Eye (tissue), 1 donor: ENCODE results near the gene FNDC3B.

Source experiments
- DNase-seq: peaks from one replicate; pipeline ENCODE4 v3.0.0-alpha.2; 2015

The FNDC3B gene

GRCh38 chr3:172120912-172121311 is 81.5 kb downstream of the FNDC3B start:
- no peak for DNase-seq

- no peak for DNase-seq
Measured at GRCh38 chr3:172121981-172122380, 82.6 kb downstream of the FNDC3B start.

- DNase-seq, result no peak
Measured at GRCh38 chr3:172124271-172124670, 84.9 kb downstream of the FNDC3B start.

GRCh38 chr3:172125053-172125452 is 85.7 kb downstream of the FNDC3B start:
- DNase-seq, result no peak

- peak; percentile 78 for DNase-seq
Measured at GRCh38 chr3:172125963-172126457, 86.6 kb downstream of the FNDC3B start.

- DNase-seq, result peak; percentile 32
Measured at GRCh38 chr3:172126741-172127140, 87.4 kb downstream of the FNDC3B start.

- DNase-seq, result no peak
Measured at GRCh38 chr3:172127141-172127540, 87.8 kb downstream of the FNDC3B start.

GRCh38 chr3:172127929-172128580 is 88.7 kb downstream of the FNDC3B start:
- DNase-seq, result no peak

GRCh38 chr3:172128858-172129257 is 89.5 kb downstream of the FNDC3B start:
- DNase-seq, result no peak

- no peak for DNase-seq
Measured at GRCh38 chr3:172129498-172129849, 90.1 kb downstream of the FNDC3B start.

GRCh38 chr3:172129850-172130716 is 90.7 kb downstream of the FNDC3B start:
- peak; percentile 32 for DNase-seq

GRCh38 chr3:172130717-172131050 is 91.3 kb downstream of the FNDC3B start:
- no peak for DNase-seq

GRCh38 chr3:172131746-172132145 is 92.4 kb downstream of the FNDC3B start:
- no peak for DNase-seq

GRCh38 chr3:172132159-172132586 is 92.8 kb downstream of the FNDC3B start:
- DNase-seq, result no peak

GRCh38 chr3:172132721-172133311 is 93.4 kb downstream of the FNDC3B start:
- no peak for DNase-seq

- DNase-seq, result no peak
Measured at GRCh38 chr3:172133838-172134237, 94.5 kb downstream of the FNDC3B start.

GRCh38 chr3:172134352-172134751 is 95.0 kb downstream of the FNDC3B start:
- DNase-seq, result no peak

- no peak for DNase-seq
Measured at GRCh38 chr3:172135185-172135584, 95.8 kb downstream of the FNDC3B start.

GRCh38 chr3:172135820-172136219 is 96.4 kb downstream of the FNDC3B start:
- DNase-seq, result no peak

GRCh38 chr3:172136330-172136729 is 97.0 kb downstream of the FNDC3B start:
- no peak for DNase-seq

- no peak for DNase-seq
Measured at GRCh38 chr3:172137287-172138192, 98.2 kb downstream of the FNDC3B start.

- DNase-seq, result no peak
Measured at GRCh38 chr3:172138193-172138537, 98.8 kb downstream of the FNDC3B start.
